Measurements from ENCODE around the gene CENPO.

The CENPO gene

DNA sequence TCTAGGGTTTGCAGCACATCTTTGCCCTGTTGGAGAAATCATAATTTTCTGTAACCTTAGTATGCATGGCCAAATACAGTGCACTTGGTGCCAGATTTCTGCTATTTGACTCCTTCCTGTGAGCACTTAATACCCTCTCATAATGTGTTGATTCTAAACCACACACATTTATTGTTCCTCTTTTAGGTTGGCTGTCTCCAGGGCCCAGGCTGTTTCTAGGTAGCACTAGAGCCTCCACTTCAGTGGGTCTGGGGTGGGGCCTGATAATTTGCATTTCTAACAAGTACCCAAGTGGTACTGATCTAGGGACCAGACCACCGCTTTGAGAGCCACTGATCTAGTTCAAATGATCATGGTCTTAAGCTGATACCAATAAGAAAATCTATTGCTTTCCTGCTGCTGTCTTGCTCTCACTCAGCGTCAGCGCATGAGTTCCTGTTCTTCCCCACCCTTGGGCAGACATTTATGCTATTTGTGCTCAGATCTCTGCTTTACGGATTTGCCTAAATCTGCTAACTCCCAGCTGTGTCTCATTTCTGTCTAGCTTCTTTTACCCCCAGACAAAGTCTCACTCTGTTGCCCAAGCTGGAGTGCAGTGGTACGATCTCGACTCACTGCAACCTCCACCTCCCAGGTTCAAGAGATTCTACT, 7.4 kb upstream of the CENPO start:
- DNase-seq (ENCODE audit: low read depth in 1 of 2, low spot score in 1 of 2): peak in 1 of 2 experiments; percentile 55
- TF ChIP-seq, protein P1, sequence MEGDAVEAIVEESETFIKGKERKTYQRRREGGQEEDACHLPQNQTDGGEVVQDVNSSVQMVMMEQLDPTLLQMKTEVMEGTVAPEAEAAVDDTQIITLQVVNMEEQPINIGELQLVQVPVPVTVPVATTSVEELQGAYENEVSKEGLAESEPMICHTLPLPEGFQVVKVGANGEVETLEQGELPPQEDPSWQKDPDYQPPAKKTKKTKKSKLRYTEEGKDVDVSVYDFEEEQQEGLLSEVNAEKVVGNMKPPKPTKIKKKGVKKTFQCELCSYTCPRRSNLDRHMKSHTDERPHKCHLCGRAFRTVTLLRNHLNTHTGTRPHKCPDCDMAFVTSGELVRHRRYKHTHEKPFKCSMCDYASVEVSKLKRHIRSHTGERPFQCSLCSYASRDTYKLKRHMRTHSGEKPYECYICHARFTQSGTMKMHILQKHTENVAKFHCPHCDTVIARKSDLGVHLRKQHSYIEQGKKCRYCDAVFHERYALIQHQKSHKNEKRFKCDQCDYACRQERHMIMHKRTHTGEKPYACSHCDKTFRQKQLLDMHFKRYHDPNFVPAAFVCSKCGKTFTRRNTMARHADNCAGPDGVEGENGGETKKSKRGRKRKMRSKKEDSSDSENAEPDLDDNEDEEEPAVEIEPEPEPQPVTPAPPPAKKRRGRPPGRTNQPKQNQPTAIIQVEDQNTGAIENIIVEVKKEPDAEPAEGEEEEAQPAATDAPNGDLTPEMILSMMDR (IDR thresholded peaks at IDR 0.05; ENCODE audit: insufficient read depth, low read length): no peak
- TF ChIP-seq SPI1 (IDR thresholded peaks at IDR 0.05; ENCODE audit: borderline replicate concordance, low read depth): no peak
- H3K4me3 ChIP-seq (replicated peaks; ENCODE audit: insufficient read depth, low read length): no peak overlapping the region
- H3K27ac ChIP-seq (replicated peaks): no peak overlapping the region
- no peaks in the 10 kb centered on the region for H3K27me3 ChIP-seq (ENCODE audit: insufficient read depth, poor library complexity, severe bottlenecking)

DNA sequence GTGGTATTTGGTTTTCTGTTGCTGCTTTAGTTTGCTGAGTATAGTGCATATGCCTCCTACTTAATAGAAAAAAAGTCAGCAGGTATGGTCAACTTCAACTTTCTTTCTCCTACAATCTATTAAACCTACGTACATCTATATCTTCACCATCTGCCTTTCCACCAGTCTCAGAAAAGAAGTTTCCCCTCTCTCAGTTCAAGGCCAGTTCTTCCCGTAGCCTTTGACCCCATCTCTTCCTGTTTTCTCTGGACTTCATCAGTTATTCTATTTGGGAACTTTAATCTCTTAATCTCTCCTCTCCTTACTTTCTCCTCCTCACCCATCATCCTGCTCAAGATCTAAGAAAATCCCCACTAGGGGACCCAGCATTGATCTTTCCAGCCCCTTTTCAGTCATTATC, 5.7 kb upstream of the CENPO start:
- DNase-seq (ENCODE audit: low read depth in 1 of 2, low spot score in 1 of 2): no peak
- H3K27me3 ChIP-seq (ENCODE audit: insufficient read depth, poor library complexity, severe bottlenecking): no peaks in the 10 kb centered on the region
- TF ChIP-seq, protein P1 (IDR thresholded peaks at IDR 0.05; ENCODE audit: insufficient read depth, low read length): no peak
- TF ChIP-seq GABPA (IDR thresholded peaks at IDR 0.05; ENCODE audit: low read depth) (no peak), POLR2AphosphoS5 (IDR thresholded peaks at IDR 0.05; ENCODE audit: low read depth) (no peak), SPI1 (IDR thresholded peaks at IDR 0.05; ENCODE audit: borderline replicate concordance, low read depth) (no peak)
- TF ChIP-seq, protein P2, sequence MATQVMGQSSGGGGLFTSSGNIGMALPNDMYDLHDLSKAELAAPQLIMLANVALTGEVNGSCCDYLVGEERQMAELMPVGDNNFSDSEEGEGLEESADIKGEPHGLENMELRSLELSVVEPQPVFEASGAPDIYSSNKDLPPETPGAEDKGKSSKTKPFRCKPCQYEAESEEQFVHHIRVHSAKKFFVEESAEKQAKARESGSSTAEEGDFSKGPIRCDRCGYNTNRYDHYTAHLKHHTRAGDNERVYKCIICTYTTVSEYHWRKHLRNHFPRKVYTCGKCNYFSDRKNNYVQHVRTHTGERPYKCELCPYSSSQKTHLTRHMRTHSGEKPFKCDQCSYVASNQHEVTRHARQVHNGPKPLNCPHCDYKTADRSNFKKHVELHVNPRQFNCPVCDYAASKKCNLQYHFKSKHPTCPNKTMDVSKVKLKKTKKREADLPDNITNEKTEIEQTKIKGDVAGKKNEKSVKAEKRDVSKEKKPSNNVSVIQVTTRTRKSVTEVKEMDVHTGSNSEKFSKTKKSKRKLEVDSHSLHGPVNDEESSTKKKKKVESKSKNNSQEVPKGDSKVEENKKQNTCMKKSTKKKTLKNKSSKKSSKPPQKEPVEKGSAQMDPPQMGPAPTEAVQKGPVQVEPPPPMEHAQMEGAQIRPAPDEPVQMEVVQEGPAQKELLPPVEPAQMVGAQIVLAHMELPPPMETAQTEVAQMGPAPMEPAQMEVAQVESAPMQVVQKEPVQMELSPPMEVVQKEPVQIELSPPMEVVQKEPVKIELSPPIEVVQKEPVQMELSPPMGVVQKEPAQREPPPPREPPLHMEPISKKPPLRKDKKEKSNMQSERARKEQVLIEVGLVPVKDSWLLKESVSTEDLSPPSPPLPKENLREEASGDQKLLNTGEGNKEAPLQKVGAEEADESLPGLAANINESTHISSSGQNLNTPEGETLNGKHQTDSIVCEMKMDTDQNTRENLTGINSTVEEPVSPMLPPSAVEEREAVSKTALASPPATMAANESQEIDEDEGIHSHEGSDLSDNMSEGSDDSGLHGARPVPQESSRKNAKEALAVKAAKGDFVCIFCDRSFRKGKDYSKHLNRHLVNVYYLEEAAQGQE (IDR thresholded peaks at IDR 0.05; ENCODE audit: insufficient replicate concordance, low read depth): no peak
- H3K4me3 ChIP-seq (replicated peaks; ENCODE audit: insufficient read depth, low read length): no peak overlapping the region
- no peak overlapping the region for H3K27ac ChIP-seq (replicated peaks)

DNA sequence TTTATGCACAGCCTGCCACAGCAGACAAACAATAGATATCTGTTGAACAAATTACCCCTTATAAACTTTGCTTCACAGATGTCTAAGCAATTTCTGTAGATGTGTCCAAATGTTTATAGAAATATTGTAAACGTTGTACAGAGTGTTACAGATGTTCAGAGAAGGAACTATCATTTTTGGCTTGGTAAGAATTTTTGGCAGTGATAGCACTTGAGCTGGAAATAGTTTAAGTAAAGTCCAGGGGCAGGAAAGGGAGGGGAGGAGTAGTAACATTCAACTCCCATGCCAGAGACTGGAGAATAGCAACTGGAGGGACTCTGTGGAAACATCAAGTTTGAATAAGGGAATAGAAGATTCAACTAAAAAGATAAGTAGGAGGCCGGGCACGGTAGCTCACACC, 4.4 kb upstream of the CENPO start:
- no peak for DNase-seq (ENCODE audit: low read depth in 1 of 2, low spot score in 1 of 2)
- H3K27ac ChIP-seq (replicated peaks): no peak overlapping the region
- H3K4me3 ChIP-seq (replicated peaks; ENCODE audit: insufficient read depth, low read length): no peak overlapping the region
- no peaks in the 10 kb centered on the region for H3K27me3 ChIP-seq (ENCODE audit: insufficient read depth, poor library complexity, severe bottlenecking)
- no peak for TF ChIP-seq POLR2AphosphoS5 (IDR thresholded peaks at IDR 0.05; ENCODE audit: low read depth)
- TF ChIP-seq, protein P1 (IDR thresholded peaks at IDR 0.05; ENCODE audit: insufficient read depth, low read length): no peak
- no peak for TF ChIP-seq SPI1 (IDR thresholded peaks at IDR 0.05; ENCODE audit: borderline replicate concordance, low read depth)
- TF ChIP-seq, protein P2 (IDR thresholded peaks at IDR 0.05; ENCODE audit: insufficient replicate concordance, low read depth): no peak
- TF ChIP-seq GABPA (IDR thresholded peaks at IDR 0.05; ENCODE audit: low read depth): no peak

DNA sequence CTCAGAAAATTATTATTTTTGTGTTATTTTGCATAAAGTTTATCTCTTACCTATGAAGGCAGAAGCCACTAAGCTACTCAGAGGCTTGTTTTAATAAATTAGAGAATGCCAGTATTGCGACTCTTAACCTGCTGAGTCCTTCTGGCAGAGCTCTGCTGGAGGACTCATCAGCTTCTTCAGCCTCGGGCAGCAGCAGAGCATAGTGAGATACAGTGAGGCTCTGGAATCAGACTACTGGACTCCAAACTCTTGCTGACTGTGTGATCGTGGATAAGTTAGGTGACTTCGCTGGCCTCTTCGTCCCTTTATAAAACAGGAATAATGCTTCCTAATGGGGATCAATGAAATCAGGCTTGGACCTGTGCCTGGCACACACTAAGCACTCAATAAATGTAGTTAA, 1.8 kb upstream of the CENPO start:
- TF ChIP-seq SPI1 (IDR thresholded peaks at IDR 0.05; ENCODE audit: borderline replicate concordance, low read depth): no peak
- TF ChIP-seq, protein P2 (IDR thresholded peaks at IDR 0.05; ENCODE audit: insufficient replicate concordance, low read depth): no peak
- H3K27me3 ChIP-seq (ENCODE audit: insufficient read depth, poor library complexity, severe bottlenecking): no peaks in the 10 kb centered on the region
- H3K4me3 ChIP-seq (replicated peaks; ENCODE audit: insufficient read depth, low read length): no peak overlapping the region
- no peak for DNase-seq (ENCODE audit: low read depth in 1 of 2, low spot score in 1 of 2)
- H3K27ac ChIP-seq (replicated peaks): no peak overlapping the region
